ENCODE data around the gene TPM2.

The TPM2 gene

DNA sequence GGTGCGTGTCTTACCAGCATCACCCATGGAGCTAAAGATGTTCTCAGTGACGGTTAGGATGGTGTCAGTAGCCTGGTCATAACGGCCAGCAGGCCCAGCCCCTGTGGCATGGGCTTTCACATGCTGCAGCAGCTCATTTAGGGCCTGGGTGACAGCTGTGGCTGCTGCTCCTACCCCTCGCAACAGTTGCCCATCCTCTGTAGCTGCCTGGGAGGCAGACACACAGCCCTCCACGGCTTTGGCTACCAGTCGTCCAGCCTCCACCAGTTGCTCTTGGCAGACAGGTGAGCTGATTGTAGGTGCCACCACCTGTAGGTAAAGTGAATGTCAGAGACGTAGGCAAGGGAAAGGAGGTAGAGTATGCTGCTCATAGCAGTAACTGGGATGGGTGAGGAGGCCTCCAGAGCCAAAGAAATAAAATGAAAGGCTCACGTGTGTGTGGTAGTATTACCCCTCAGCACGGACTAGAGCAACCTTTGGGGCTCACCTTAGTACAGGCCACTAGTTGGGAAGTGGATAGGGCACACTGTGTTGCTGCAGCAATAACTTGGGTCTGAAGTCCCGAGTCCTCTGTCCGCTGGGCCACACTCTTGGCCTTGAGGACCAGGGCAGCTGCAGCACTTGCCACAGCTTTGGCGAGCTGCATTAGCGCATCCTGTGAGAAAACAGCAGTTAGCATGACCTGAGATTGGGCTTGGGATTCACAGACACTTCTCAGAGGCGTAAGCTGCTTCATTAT, 27.6 kb upstream of the TPM2 start:
- no peak for DNase-seq

DNA sequence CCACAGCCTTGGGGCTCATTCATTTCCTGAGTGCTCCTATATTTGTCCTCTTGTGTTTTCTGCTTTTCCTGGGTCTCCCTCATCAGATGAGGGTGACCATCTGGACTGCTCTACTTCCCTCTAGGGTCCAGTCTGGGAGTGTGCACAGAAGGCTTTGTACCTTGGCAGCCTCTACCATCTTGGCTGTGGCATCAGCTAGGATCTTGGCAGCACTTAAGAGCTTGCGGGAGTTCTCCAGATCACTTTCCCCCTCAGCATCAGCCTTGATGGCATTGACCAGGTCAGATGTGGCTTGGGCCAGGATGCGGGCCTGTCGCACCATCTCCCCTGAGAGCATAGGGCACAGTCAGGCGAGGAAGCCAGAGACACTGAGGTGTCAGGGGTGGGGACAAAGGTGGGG, 26.5 kb upstream of the TPM2 start:
- DNase-seq, result no peak

DNA sequence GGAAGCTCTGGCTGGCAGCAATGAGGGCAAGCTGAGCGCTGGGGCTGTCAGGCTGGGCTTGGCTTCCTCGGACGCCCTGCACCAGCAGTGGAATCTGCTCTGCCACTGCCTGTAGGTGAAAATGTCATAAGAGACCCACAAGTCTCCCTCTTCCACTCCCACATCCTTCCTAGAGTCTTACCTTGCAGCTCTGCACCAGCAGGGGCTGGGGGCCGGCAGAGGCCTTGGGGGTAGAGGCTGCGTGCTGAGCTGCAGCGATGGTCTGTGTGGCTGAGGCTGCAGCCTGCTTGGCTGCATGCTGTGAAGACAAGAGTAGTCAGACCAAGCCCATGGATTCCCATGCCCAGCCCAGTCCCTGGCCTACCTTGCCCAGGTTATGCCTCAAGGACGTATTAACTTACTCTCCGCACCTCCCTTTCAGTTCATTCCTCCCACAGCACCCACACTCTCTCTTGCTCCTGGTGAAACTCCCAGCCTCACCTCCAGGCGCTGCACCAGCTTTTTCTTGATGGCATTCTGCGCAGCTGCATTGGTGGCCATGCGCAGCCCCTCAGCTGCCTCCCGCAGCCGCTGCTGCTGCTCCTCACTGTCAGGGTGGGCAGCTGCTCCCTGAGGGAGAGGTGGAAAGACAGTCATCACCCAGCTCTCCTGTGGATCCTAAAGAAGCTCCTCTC, 25.0 kb upstream of the TPM2 start:
- no peak for DNase-seq

DNA sequence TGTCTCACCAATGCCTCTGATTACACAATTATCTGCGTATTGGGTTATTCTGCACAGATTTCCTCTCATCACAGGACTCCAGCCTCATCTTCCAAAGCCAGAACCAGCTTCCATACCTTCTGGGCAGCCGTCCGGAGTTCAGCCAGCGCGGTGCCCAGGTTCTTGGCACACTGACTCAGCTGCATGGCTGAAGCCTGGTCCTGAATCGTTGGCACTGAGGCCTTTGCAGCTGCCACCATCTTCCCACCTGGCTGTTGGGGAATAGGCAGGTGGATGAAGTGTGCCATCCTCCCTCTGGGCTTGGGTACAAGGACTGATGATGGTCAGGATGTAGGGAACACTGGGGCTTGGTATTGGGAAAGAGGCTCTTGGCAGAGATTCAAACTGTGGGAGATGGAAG, 24.4 kb upstream of the TPM2 start:
- no peak for DNase-seq

DNA sequence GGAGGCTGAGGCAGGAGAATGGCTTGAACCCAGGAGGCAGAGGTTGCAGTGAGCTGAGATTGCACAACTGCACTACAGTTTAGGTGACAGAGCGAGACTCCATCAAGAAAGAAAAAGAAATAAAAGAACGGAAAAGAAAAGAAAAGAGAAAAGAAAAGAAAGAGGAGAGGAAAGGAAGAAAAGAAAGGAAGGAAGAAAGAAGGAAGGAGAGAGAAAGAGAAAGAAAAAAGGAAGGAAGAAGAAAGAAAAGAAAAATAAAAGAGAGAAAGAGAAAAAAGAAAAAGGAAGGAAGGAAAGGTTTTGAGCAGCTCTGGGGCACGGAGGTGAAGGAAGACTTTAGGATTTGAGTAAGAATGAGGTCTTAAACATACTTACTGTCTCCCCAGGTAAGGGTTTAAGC, 23.9 kb upstream of the TPM2 start:
- no peak for DNase-seq

DNA sequence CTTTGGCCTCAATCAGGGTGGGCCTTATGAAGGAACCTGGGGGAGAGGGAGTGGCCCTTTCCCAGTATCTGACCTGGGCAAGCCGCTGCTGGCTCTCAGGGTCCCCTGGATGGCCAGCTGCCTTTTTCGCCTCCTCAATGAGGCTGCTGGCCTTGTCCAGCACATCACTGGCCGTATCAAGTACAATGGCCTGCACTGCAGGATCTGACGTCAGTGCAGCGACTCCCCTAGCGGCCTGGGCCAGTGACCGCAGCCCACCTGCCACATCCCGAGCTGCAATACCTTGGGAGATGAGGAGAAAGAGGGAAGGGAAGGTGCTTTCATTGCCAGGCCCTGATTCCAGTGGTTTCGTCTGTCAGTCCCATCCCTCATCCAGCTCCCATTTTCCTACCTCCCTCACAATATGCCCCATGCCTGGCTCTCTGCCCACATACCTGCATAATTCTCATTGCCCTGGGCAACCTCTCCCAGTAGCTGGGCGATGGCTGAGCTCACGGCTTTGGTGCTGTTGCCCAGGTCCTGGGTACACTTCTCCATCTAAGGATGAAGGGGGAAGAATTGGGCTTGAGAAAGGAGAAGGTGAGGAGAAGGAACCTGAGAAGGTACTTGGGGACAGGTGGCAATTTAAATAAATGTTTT, 23.2 kb upstream of the TPM2 start:
- DNase-seq, result no peak

DNA sequence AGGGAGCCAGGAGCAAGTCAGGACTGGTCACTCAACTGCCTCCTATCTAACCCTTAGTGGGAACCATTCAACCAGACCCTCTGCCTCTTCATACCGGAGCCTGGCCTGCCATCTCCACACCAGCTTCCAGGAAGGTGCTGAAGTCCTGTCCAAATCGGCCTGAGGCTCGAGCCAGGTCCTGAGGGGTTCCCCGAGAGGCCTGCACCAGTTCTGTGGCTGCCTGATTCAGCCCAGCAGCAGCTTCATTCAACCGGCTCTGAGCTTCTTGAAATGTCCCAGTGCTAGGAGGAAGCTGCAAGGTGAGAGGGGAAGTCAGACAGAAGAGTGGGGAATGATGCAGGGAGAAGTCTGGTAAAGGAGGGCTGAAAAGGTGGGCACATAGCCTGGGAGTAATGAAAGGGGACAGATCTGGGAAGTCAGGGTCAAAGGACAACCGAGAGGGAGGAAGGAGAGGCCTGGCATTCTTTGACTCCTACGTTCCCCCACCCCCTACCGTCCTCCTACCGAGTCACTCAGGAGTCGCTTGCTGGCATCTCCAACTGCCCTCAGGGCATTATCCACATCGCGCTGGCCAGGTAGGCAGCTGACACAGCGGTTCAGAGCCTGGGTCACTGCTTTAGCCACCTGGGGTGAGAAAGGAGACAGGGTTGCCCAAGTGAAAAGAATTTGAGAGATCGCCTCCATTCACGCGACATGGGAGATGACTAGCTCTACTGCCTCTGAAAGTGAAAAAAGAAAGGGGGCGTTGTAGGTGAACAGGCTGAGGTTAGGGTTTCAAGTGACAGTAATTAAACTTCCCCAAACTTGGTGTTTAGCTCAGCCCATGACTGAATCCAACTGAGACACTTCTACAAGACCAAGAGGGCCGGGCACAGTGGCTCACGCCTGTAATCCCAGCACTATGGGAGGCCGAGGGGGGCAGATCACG, 22.0 kb upstream of the TPM2 start:
- DNase-seq, result no peak

DNA sequence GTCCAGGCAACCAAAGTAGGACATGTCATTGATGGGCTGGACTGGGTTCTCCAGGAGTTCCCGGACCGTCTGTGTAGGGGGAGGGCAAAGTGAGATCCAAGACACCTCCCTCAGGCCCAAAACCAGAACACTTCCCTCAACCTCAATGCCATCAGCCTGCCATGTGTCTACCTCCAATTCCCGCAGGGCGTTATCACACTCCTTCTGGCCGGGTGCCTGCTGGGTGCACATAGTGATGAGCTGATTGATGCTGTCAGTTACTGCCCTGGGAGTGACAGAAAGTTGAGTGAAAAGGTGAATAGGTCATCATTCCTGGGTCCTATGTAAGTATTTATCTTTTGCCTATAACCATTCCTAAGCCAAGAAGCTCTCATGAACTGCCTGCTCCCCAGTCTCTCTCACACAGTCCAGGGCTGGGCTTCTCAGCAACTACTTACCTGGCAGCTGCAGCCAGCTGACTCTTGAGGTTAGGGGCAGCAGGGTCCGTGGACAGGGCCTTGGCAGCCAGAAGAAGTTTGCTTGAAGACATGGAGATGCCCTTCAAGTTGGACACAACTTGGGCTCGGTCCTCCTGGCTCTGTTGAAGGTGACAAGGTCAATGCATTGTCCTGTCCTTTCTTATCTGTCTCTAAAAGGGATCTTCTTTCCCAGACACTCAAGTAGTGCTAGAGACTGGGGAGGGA, 21.2 kb upstream of the TPM2 start:
- no peak for DNase-seq

DNA sequence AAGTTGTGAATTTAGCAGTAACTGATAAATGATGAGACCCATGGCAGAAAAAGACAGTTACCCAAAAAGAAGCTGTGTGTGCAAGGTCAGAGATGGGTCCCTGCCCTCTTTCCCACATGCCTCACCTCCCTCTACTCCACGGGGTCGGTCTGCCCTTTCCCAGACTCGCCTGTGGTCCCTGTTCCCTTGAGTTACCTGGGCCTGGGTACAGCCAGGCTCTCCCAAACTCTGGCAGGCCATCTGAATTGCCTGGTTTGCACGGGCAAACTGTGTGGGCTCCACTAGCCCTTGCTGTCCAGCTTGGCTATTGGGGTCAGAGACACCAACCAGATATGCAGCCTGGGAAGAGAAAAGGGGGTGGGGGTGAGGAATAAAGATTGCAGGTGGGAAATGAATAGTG, 18.4 kb upstream of the TPM2 start:
- no peak for DNase-seq

DNA sequence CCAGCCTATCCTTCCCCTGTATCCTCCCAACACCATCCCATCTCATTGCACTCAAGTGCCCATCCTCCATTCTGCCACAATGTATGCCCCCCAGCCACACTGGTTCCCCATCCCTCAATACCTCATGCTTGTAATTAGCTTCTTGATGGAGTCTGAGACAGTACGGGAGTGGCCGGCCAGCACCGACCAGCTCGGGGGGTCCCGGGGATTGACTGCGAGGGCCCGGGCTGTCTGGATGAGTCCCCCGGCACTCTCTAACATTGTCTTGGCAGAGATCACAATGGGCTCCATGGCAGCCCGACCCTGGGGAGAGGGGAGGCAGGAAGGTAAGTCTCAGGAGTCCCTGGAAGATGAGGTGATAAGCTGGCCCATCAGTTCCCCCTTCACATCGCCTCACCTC, 17.2 kb upstream of the TPM2 start:
- no peak for DNase-seq

DNA sequence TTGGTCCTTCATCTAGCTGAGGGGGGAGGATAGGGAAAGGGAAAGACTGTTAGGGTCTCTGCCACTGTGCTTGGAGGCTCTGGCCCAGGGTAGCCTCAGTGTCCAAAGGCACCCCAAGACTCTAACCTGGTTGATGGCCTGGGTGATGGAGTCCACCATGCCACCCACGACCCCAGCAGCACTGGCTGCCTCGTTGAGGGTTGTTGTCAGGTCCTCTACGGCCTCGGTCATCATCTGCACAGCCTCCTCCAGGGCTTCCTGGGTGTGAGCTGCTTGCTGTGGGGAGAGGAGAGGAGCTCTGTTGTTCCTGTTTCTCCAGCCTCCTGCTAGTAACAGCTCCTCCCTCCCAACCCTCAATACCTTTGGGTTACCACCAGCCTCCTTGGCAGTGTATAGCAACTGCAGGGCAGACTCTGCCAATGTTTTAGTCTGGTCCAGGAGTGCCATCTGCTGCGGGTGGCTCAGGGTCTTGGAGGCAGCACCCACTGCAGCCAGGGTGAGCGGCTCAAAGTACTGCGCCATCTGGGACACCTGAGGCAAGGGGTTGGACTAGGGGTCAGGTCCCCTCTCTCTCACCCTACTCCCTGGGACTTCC, 16.2 kb upstream of the TPM2 start:
- DNase-seq, result no peak

DNA sequence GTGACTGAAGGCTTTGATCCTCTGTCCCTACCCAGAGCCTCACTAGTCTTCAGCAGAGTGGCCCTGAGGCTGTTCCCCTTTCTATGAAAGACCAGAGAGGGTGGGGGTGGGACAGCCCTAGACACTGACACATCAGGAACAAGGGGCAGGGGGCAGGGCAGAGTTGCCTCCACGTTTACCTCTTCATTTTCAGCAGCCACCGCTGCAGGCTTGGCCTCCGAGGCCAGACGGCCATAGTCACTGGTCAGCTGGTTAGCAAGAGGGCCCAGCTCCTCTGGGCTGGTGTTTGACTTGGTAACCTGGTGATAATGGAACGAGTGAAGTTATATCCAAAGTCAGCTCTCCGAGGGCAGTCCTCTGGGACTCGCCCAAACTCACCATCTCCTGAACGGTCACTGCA, 15.6 kb upstream of the TPM2 start:
- DNase-seq, result no peak

DNA sequence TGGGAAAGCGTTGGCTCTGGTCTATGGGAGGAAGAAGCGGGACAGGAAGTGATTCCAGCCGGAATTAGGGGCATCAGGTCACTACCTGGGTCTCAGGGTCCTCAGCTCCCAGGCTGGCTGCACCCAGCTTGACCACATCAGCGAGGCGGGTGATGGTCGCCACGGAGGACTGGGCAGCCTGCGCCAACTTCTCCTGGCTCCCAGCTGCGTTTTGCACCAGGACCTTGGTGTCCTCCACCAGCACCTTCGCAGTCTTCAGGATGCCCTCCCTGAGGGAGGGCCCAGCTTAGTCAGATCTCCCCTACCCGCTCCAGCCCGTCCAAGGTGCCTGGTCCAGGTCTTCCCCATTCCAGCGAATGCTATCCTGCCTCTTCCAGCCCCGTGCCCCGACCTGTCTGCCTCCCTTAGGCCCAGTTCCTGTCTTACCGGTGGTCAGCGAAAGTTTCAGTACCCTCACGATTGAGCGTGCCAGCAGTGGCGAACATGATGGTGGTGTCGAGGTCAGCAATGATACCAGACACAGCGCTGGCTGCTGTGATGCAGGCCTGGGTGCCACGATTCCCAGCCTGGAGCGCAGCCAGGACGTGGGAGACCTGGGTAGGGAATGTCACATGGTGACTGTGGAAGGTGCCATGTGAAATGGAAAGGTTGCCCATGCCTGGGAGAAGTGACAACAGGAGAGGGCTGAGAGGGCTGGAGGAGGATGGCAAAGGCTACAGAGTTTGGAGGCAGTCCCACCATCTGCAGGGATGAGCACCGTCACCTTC, 14.4 kb upstream of the TPM2 start:
- no peak for DNase-seq

DNA sequence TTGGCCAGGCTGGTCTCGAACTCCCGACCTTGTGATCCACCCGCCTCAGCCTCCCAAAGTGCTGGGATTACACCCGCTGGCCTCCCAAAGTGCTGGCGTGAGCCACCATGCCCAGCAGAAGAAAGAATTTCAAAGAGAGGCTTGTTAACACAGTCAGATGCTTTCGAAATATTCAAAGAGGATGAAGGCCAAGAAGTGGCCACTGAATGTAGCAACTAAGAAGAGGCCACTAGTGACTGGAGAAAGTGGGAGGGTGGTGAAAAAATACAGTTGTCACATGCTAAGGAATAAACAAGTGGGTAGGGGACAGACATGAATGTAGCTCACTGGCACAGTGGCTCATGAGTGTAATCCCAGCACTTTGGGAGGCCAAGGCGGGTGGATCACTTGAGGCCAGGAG, 13.0 kb upstream of the TPM2 start:
- no peak for DNase-seq

DNA sequence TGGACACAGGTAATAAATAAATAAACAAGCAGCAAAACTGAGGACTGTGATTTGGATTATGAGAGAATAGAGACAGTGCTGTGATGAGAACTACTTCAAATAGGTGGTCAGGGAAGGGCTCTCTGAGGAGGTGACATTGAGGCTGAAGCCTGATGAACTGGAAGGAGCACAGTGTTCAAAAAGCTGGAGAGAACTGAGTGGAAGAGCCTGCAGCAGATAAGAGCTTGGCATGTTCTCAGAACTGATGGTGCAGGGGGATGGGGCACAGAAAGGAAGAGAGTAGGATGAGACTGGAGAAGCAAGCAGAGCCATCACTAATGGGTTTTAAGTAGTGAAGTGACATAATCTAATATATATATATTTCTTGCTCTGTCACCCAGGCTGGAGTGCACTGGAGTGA, 11.2 kb upstream of the TPM2 start:
- no peak for DNase-seq

DNA sequence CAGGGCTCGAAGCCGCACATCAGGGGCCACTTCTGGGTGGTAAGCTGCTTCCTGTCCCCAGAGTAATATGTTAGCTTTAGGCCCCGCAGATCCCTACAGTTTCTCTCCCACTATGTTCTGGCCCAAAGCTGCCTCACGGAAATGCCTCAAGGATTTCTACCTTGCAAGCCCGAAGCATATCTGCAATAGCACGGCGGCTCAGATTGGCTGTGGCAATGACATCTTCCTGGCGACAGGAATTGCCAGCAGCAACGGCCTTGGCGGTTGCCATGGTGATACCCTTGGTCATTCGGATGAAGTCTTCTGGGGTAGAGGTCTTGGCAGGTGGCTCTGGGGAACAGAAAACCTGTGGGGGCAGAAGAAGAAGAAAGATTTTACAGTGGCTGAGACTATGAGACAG, 10.3 kb upstream of the TPM2 start:
- DNase-seq, result no peak

DNA sequence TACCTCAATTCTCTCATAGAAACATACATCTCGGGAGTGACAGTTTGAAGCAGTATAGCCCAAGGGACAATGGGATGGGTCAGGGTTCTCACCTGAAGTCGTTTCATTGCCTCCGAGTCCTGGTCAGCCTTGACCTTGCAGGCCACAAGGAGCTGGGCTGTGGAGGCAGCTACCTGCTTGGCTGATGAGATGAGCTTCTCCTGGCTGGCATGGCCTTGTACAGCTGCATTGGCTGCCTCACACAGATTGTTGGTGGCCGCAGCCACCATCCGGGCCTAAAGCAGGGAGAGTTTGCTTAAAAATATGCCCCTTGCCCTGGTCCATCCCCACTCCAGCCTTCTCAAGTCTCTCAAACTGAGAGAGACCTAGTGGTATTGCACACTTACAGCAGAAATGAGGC, 8.5 kb upstream of the TPM2 start:
- no peak for DNase-seq

DNA sequence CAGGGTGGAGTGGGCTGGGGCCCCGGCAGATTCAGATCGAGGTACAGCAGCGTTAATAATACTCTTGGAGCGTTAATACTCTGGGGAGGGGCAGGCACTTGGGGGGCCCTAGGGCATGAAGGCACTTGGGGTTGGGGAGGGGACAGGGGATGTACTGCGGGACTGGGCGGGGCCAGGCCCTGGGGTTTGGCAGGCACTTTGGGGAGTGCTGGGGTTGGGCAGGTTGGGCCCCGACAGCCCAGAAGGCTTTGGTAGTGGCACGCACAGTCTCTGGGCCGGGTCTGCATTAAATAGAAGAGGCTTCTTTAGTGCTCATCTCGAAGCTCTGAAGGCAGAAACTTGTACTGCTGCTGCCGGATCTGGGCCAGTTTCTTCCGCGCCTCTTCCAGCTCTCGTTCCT, 7.8 kb upstream of the TPM2 start:
- DNase-seq, result no peak

DNA sequence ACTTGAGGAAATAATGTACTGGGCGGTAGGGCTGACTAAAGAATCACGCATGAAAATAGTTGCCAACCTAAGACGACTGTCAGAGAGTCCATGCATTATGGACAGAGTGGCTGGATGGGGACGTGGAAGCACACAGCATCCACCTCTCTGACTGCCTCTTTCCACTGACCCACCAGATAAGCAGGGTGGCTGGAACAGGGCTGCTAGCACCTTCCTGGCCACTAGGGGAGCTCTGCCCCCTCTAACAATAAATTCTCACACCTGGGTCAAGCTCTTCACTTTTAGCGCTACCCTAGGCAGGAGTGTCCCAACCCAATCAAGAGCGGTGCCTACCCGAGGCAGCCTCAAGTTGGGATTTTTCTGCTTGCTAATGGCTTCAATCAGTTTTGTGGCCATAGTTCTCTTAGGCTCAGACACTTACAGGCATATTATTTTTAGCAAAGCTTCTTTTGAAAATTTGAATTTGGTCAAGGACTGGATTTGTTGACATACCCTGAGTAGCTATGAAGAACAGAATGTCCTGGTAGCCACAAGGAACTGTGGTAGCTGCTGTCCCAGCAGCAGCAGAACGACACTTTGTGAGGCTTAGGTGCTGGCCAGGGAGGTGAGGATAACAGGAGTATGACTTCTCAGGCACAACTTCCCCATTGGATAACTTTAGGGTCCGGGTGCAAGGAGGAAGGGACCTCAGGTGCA, 6.9 kb upstream of the TPM2 start:
- DNase-seq, result peak; percentile 4

DNA sequence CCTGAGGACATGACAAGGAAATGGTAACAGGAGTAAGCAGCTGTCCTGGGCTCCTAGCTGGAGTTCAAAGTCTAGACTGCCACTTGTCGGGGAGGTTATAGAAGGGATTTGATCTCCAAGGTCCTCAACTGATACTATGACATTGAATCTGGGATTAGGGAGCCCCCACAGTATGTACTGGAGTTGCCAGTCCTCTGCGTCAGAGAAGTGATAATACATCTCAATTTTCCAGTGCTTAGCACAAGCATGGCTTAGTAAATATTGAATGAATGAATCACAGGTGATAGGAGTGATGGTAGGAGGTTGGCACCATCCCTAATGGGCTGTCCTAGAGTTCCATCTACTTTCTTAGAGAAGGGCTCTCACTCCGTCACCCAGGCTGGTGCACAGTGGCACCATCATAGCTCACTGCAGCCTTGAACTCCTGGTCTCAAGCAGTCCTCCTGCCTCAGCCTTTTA, 6.2 kb upstream of the TPM2 start:
- DNase-seq, result no peak
